ENCODE measurements around the gene C17orf67.

GRCh38 chr17:56786989-56787482 lies 46.7 kb downstream of the C17orf67 start:
- TF ChIP-seq CTCF (IDR thresholded peaks at IDR 0.05) (no peak), POLR2AphosphoS5 (IDR thresholded peaks at IDR 0.05) (peak in 1 of 3 donors; percentile 40), POLR2A (IDR thresholded peaks at IDR 0.05) (no peak), EP300 (IDR thresholded peaks at IDR 0.05) (no peak)
